Hematopoietic multipotent progenitor cell (in vitro differentiated cells): ENCODE data around the gene RASSF3. TPM values are rescaled to one million over a fixed set of nuclear protein-coding genes. Genes with fewer than 3 reads are reported as not detected.
"Not testable (repeated sequence)": the region's sequence is repeated elsewhere in the genome, so short reads cannot be mapped to it uniquely, and the experiment has no call there.

Source experiments
- DNase-seq, 3 donors: peaks; one replicate each; pipeline ENCODE4 v3.0.0-alpha.2; 2011 to 2015; ENCODE audit warnings: low read depth in 2 of 3, low spot score in 2 of 3
- total RNA-seq: library from RNA; depleted of rRNA; stranded (reverse); fragments of >200 nt; gene quantifications from one replicate; pipeline ENCODE4 v1.2.3, GENCODE V29; 2012

RASSF3 gene
- 12.9 TPM for total RNA-seq

- peak; percentile 53 to 65 (median 61) for DNase-seq
Observed at GRCh38 chr12:64610079-64610659, at the start of gene RASSF3. RASSF3 (plus strand) TSS chr12:64610495; CDS start chr12:64610633, 138 bp downstream.

GRCh38 chr12:64561302-64562136, 48.8 kb upstream of the RASSF3 start:
- no peak for DNase-seq

- DNase-seq = no peak
Observed at GRCh38 chr12:64566122-64566521, 44.2 kb upstream of the RASSF3 start.

- no peak for DNase-seq
Observed at GRCh38 chr12:64566831-64567517, 43.3 kb upstream of the RASSF3 start.

GRCh38 chr12:64567570-64567969, 42.7 kb upstream of the RASSF3 start:
- no peak for DNase-seq

- no peak for DNase-seq
Observed at GRCh38 chr12:64568298-64568697, 42.0 kb upstream of the RASSF3 start.

- no peak for DNase-seq
Observed at GRCh38 chr12:64569923-64570691, 40.2 kb upstream of the RASSF3 start.

- DNase-seq = no peak
Observed at GRCh38 chr12:64571411-64571810, 38.9 kb upstream of the RASSF3 start.

- DNase-seq = no peak
Observed at GRCh38 chr12:64572241-64572640, 38.1 kb upstream of the RASSF3 start.

- DNase-seq = no peak
Observed at GRCh38 chr12:64574837-64575236, 35.5 kb upstream of the RASSF3 start.

GRCh38 chr12:64577046-64577445, 33.2 kb upstream of the RASSF3 start:
- DNase-seq = no peak

GRCh38 chr12:64578566-64578965, 31.7 kb upstream of the RASSF3 start:
- DNase-seq = no peak

- DNase-seq = no peak
Observed at GRCh38 chr12:64580681-64581080, 29.6 kb upstream of the RASSF3 start.

GRCh38 chr12:64582114-64582513, 28.2 kb upstream of the RASSF3 start:
- DNase-seq = no peak

- DNase-seq = no peak
Observed at GRCh38 chr12:64582862-64583261, 27.4 kb upstream of the RASSF3 start.

- not testable (repeated sequence) for DNase-seq
Observed at GRCh38 chr12:64583395-64583770, 26.9 kb upstream of the RASSF3 start.

GRCh38 chr12:64583771-64584421, 26.4 kb upstream of the RASSF3 start:
- DNase-seq = peak in 1 of 3 donors; percentile 43

GRCh38 chr12:64585104-64585503, 25.2 kb upstream of the RASSF3 start:
- no peak for DNase-seq

- no peak for DNase-seq
Observed at GRCh38 chr12:64587447-64587846, 22.8 kb upstream of the RASSF3 start.

- DNase-seq = no peak
Observed at GRCh38 chr12:64590183-64590582, 20.1 kb upstream of the RASSF3 start.
